Prostate gland (tissue), 2 donors: ENCODE measurements around the gene ICA1. TPM values are rescaled to one million over a fixed set of nuclear protein-coding genes. Genes with fewer than 3 reads are reported as not detected.

Experiments
- DNase-seq: peaks from one replicate; pipeline ENCODE4 v3.0.0-alpha.2; 2019; ENCODE audit warnings: low spot score
- H3K27ac ChIP-seq, 2 donors: fragments of 200-600 bp; sonication (generic); 2 replicates each; pipeline ENCODE4 v1.5.1; 2017 to 2019
- H3K27me3 ChIP-seq: fragments of 200-600 bp; sonication (generic); replicated peaks from 2 replicates; pipeline ENCODE4 v1.5.1; 2019; ENCODE audit not compliant: insufficient read depth
- H3K36me3 ChIP-seq, 2 donors: fragments of 200-600 bp; sonication (generic); 1 replicate in 1 of 2; 2 replicates in 1 of 2; pipeline versions ENCODE4 v1.5.1 to v1.8.1; 2017 to 2019
- H3K4me1 ChIP-seq: fragments of 200-600 bp; sonication (generic); replicated peaks from 2 replicates; pipeline ENCODE4 v1.5.1; 2019
- H3K4me3 ChIP-seq, 2 donors: fragments of 200-600 bp; sonication (generic); 2 replicates each; pipeline ENCODE4 v1.5.1; 2017 to 2019
- H3K9me3 ChIP-seq: fragments of 200-600 bp; sonication (generic); 2 replicates; pipeline ENCODE4 v1.5.1; 2017
- POLR2A ChIP-seq: fragments of 450-650 bp; IDR thresholded peaks from one replicate; pipeline ENCODE4 v1.6.1; 2016; ENCODE audit warnings: antibody characterized with exemption, mild to moderate bottlenecking
- POLR2AphosphoS5 ChIP-seq: sonication (generic); formaldehyde crosslinking; IDR thresholded peaks from one replicate; pipeline ENCODE4 v1.6.1; 2017; ENCODE audit warnings: antibody characterized with exemption
- WGBS: methylation state at CpG from one replicate; pipeline ENCODE4 v1.1.5; 2018; 5-methylcytosine and 5-hydroxymethylcytosine counted together
- intact Hi-C: fragments of 100-400 bp; cut with DNase I; formaldehyde crosslinking; loops from one replicate; pipeline ENCODE4 v1.14.2; 2022
- total RNA-seq, 2 donors: library from RNA; depleted of rRNA; stranded (reverse); fragments of >200 nt; gene quantifications; one replicate each; pipeline ENCODE4 v1.1.0, GENCODE V29; 2016
- TF ChIP-seq, protein P1 (sequence below), 4 experiments: fragments of 200-600 bp in 2 of 4; fragments of 450-650 bp in 2 of 4; sonication (generic) in 2 of 4; IDR thresholded peaks; 1 replicate in 3 of 4; 2 replicates in 1 of 4; pipeline ENCODE4 v1.5.1; 2016 to 2019; ENCODE audit warnings: antibody characterized with exemption in 4 of 4, mild to moderate bottlenecking in 2 of 4, moderate library complexity in 2 of 4

The ICA1 gene
- total RNA-seq, 2 donors from 2014 or later: 49.1 to 51.0 TPM

DNA sequence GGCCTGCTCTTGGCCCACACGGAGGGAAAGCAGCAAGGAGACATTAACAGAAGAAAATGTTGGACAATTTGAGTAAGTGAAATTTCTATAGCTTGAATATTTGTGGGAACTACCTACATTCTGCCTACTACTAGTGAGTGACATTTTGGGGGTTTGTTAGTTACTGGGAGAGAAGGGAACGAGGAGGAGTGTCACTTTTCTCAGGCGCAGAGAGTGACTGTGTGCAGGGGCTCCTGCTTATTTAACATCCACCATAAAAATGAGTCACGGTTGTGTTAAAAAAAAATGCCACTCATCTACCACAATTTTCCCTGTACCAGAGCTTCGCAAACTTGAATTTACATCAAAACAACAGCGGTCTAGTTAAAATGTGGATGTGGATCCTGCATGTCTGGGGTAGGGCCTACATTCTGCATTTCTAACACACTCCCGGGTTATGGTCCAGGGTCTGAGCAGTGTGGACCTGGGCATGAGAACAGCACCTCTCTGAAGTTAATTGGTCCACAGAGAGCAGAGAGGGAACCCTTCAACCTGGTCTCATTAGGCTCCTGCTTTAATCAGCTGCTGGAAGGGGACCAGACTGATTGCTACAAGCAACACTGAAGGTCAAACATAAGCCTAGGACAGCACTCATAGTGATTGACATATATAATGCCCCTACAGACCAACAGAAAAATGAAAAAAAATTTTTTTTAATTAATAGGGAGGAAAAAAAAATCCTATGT is 41.4 kb downstream of the ICA1 start:
- Histone ChIP-seq H3K36me3 (no peaks in the 10 kb centered on the region), H3K4me1 (no peaks in the 10 kb centered on the region), H3K27ac (no peak overlapping the region), H3K4me3 (no peak overlapping the region), H3K9me3 (no peaks in the 10 kb centered on the region), H3K27me3 (no peaks in the 10 kb centered on the region)
- WGBS: 74% methylated on average over 7 of the region's 7 CpGs
- intact Hi-C loops: no loop called here
- DNase-seq: no peak
- no peak for TF ChIP-seq POLR2AphosphoS5
- TF ChIP-seq POLR2A: no peak
- TF ChIP-seq, protein P1, sequence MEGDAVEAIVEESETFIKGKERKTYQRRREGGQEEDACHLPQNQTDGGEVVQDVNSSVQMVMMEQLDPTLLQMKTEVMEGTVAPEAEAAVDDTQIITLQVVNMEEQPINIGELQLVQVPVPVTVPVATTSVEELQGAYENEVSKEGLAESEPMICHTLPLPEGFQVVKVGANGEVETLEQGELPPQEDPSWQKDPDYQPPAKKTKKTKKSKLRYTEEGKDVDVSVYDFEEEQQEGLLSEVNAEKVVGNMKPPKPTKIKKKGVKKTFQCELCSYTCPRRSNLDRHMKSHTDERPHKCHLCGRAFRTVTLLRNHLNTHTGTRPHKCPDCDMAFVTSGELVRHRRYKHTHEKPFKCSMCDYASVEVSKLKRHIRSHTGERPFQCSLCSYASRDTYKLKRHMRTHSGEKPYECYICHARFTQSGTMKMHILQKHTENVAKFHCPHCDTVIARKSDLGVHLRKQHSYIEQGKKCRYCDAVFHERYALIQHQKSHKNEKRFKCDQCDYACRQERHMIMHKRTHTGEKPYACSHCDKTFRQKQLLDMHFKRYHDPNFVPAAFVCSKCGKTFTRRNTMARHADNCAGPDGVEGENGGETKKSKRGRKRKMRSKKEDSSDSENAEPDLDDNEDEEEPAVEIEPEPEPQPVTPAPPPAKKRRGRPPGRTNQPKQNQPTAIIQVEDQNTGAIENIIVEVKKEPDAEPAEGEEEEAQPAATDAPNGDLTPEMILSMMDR (IDR thresholded peaks at IDR 0.05): no peak

DNA sequence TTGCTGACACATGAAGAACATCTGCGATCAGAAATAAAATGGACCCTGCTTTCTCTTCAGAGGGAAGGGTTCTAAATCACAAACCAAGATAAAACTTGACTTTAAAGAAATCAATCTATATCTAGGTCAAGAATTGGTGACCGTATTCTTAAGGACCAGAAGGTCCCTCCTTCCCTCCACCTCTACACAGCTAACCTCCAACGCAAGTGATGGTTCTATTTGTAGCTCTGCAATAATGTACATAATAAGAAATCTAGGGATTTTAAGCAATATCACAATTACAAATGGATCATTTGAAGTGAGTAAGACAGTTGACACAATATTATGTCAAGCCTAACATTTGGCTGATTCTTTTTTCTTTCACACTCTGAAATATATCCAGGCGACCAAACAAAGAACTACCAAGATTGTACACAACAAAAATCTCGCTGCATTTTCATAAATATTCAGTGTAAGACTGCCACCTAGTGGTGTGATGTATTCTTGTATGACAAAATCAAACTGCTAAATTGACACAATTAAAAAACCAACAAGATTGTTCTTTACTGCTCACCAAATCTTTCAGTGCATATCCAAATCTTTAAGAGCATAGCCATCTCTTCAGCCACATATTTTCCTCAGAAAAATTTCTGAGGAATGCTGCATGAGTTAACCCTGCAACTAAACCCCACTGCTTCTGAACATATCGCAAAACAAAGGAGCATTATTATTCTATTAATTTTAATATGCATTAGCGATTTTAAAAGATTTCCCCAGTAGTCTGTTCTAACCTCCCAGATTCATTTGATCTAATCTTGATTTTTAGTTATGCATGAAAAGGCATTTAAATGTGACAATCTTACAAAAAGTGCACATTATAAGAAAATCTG is 44.5 kb downstream of the ICA1 start:
- H3K36me3 ChIP-seq: no peaks in the 10 kb centered on the region
- TF ChIP-seq POLR2A (no peak), POLR2AphosphoS5 (peak; percentile 8)
- TF ChIP-seq, protein P1 (IDR thresholded peaks at IDR 0.05): peak; percentile 73 to 89 (median 86)
- no peaks in the 10 kb centered on the region for H3K9me3 ChIP-seq
- H3K27ac ChIP-seq: no peak overlapping the region
- WGBS: 51% methylated on average over 7 of the region's 7 CpGs
- peak; percentile 68 for DNase-seq
- no peaks in the 10 kb centered on the region for H3K4me1 ChIP-seq
- H3K27me3 ChIP-seq: no peaks in the 10 kb centered on the region
- intact Hi-C loops: loop anchor here (2.0 to 10.0 kb wide), 3 partner anchors 453 to 793 kb away; partner anchors contain the start of gene MIOS
- H3K4me3 ChIP-seq: no peak overlapping the region

DNA sequence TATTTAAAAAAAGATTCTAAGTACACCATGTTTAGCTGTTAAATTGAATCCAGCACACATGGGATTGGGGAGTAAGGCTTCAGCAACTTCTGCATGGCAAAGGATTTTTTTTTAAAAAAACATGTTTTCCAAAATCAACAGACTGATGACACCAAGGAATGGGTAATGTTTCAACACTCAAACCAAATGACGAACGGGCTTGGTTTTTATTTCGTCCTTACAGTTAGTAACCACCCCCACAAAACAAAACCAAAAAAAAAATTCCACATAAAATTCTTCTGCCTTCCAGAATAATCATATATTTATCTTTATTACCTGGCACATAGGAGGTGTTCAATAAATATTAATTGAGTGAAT is 45.7 kb downstream of the ICA1 start:
- no peak overlapping the region for H3K27ac ChIP-seq
- WGBS: 90% methylated on average over 3 of the region's 3 CpGs

DNA sequence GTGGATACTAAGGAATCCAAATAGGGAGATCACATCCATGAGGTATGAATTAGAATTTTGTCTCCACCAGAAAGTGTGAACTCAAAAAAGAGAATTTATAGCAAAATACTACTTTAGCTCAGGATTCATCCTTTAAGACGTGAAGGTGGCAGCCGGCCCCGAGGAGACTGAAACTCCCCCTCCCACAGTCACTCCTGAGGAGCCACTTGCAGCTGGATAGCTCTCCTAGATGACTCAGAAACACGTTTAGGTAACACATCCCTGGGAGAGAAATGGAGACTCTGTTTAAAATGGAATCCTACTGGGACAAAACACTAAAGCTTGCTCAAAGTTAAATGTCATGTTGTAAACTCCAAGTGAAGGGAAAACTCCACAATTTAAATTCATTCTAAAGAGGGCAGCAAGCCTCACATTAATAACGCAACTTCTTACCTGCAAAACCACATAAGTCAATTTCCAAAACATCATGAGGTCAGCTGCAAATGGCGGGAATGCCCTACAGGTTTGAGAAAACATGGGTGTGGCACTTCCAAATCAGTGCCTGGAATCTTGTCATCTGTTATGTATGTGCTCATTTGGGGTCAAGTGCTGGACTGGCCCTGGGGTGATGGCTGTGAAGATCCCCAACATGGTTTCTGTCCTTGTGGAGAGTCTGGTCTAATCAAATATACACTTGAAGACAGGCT is 46.2 kb downstream of the ICA1 start:
- no peak overlapping the region for H3K4me3 ChIP-seq
- 86% methylated on average over 6 of the region's 6 CpGs for WGBS
- no peaks in the 10 kb centered on the region for H3K27me3 ChIP-seq
- no peak for TF ChIP-seq POLR2A
- no peaks in the 10 kb centered on the region for H3K9me3 ChIP-seq
- H3K36me3 ChIP-seq: no peaks in the 10 kb centered on the region
- no peaks in the 10 kb centered on the region for H3K4me1 ChIP-seq
- intact Hi-C loops: loop anchor here (2.0 to 10.0 kb wide), 3 partner anchors 451 to 791 kb away; partner anchors contain the start of gene MIOS
- no peak for DNase-seq
- H3K27ac ChIP-seq: no peak overlapping the region

More for the DNA sequence above, 45.7 kb downstream of the ICA1 start:
- Histone ChIP-seq H3K36me3 (no peaks in the 10 kb centered on the region), H3K27me3 (no peaks in the 10 kb centered on the region), H3K9me3 (no peaks in the 10 kb centered on the region), H3K4me3 (no peak overlapping the region), H3K4me1 (no peaks in the 10 kb centered on the region)
- TF ChIP-seq POLR2A (no peak), POLR2AphosphoS5 (no peak)
- TF ChIP-seq, protein P1 (IDR thresholded peaks at IDR 0.05): no peak
- DNase-seq: no peak
- intact Hi-C loops: loop anchor here (2.0 to 10.0 kb wide), 3 partner anchors 452 to 792 kb away; partner anchors contain the start of gene MIOS

DNA sequence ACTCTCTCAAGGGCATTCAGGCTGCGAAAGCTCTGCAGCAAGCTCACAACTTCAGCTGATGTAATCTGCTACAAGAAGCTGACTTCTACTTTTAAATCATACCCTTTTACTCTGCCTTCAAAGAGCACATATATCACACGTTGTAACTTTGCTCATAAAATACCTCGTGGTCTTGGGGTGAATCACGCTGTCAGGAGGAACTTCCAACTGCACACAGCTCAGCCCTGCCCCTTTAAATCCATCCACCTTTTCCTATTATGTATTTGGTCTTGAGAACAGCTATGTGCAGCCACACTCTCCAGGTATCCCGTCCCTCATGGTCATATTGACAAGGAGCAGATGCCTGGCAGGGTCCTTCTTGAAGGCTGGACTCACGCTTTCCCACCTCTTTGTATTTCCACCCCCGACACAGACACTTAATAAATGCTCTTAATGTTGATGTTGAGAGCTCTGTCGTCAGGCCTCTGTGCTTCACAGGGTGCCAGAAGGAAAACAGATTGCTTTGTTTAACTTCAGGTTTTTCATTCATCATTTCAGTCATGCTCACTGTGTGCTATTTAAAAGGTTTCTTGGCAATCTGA is 47.6 kb downstream of the ICA1 start:
- no peak overlapping the region for H3K4me3 ChIP-seq
- no peaks in the 10 kb centered on the region for H3K36me3 ChIP-seq
- no peaks in the 10 kb centered on the region for H3K27me3 ChIP-seq
- DNase-seq: no peak
- 16% methylated on average over 8 of the region's 8 CpGs for WGBS
- peak overlapping the region in 1 of 2 donors; percentile 16 for H3K27ac ChIP-seq
- peak; percentile 8 for TF ChIP-seq POLR2AphosphoS5
- TF ChIP-seq, protein P1 (IDR thresholded peaks at IDR 0.05): no peak
- no peaks in the 10 kb centered on the region for H3K9me3 ChIP-seq
- intact Hi-C loops: loop anchor here (5.0 to 10.0 kb wide), 3 partner anchors 450 to 650 kb away; partner anchors contain the start of gene MIOS
- no peaks in the 10 kb centered on the region for H3K4me1 ChIP-seq
